Ovary (tissue), 3 donors: Measurements from ENCODE around the gene SLC39A11.

Source experiments
- EP300 ChIP-seq: sonication (generic); formaldehyde crosslinking; IDR thresholded peaks from one replicate; pipeline ENCODE4 v1.6.1; 2017; ENCODE audit warnings: antibody characterized with exemption
- POLR2A ChIP-seq: fragments of 450-650 bp; IDR thresholded peaks from one replicate; pipeline ENCODE4 v1.6.1; 2017; ENCODE audit warnings: antibody characterized with exemption, mild to moderate bottlenecking, moderate library complexity
- TF ChIP-seq, protein P1 (sequence below), 3 donors: fragments of 450-650 bp in 2 of 3; fragments of 200-600 bp in 1 of 3; IDR thresholded peaks; one replicate each; pipeline versions ENCODE4 v1.5.1 to v1.8.0; 2016 to 2022; ENCODE audit warnings: antibody characterized with exemption in 3 of 3, mild to moderate bottlenecking in 1 of 3
- donor health status: DM: no; HTN: no; CAD: no.

DNA sequence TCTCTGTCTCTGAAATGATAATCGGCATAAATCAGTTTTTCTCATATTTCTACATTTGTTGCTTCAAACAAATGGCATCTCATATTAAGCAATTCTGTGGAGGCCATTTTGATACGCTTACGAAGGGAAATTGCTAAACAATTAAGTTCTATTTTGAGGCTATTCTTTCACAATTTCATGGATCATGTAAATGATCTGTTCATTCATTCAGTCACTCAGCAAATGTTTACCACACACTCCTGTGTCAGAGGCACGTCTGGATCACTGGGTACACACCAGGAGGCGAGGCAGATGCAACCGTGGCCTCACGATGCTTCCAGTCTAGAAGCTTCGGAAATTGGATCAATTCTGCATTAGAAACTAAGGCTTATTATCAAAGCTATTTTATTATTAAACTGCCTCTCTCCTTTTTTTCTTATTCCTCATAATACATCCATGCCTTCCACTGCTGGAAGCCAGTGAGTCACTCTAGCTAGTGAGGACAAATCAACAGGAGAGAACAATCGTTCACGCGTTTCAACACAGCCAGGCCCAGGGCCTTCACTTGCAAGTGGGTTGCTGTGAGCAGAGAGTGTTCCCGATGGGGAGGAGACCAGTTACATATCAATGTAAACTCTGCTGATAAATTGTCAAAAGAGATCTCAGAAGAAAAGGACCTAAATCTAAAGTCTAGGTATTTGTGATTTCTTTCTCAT is 11.3 kb upstream of the SLC39A11 start:
- no peak for TF ChIP-seq POLR2A
- TF ChIP-seq, protein P1, sequence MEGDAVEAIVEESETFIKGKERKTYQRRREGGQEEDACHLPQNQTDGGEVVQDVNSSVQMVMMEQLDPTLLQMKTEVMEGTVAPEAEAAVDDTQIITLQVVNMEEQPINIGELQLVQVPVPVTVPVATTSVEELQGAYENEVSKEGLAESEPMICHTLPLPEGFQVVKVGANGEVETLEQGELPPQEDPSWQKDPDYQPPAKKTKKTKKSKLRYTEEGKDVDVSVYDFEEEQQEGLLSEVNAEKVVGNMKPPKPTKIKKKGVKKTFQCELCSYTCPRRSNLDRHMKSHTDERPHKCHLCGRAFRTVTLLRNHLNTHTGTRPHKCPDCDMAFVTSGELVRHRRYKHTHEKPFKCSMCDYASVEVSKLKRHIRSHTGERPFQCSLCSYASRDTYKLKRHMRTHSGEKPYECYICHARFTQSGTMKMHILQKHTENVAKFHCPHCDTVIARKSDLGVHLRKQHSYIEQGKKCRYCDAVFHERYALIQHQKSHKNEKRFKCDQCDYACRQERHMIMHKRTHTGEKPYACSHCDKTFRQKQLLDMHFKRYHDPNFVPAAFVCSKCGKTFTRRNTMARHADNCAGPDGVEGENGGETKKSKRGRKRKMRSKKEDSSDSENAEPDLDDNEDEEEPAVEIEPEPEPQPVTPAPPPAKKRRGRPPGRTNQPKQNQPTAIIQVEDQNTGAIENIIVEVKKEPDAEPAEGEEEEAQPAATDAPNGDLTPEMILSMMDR (IDR thresholded peaks at IDR 0.05): no peak
- no peak for TF ChIP-seq EP300
